Neural cell (in vitro differentiated cells): ENCODE measurements around the gene UFSP2.

Source experiments
- CTCF ChIP-seq: fragments of 450-650 bp; IDR thresholded peaks from 2 replicates; pipeline ENCODE4 v1.5.1; 2014; ENCODE audit warnings: antibody characterized with exemption, mild to moderate bottlenecking, moderate library complexity; ENCODE audit not compliant: poor library complexity, severe bottlenecking
- MXI1 ChIP-seq: fragments of 450-650 bp; conservative IDR thresholded peaks from 2 replicates; pipeline ENCODE4 v1.6.1; 2014; ENCODE audit warnings: antibody characterized with exemption, mild to moderate bottlenecking; ENCODE audit not compliant: poor library complexity, severe bottlenecking
- POLR2AphosphoS5 ChIP-seq: IDR thresholded peaks from 2 replicates; pipeline ENCODE4 v1.6.1; 2012
- REST ChIP-seq: IDR thresholded peaks from 2 replicates; pipeline ENCODE4 v1.6.1; 2012; ENCODE audit warnings: borderline replicate concordance
- TAF1 ChIP-seq: IDR thresholded peaks from 2 replicates; pipeline ENCODE4 v1.6.1; 2012; ENCODE audit warnings: low read depth

GRCh38 chr4:185358514-185358913 lies 67.2 kb downstream of the UFSP2 start:
- no peak for TF ChIP-seq CTCF
- no peak for TF ChIP-seq POLR2AphosphoS5
- no peak for TF ChIP-seq MXI1
- no peak for TF ChIP-seq REST
- no peak for TF ChIP-seq TAF1
